ENCODE data around the gene SMAD7. TPM values are rescaled to one million over a fixed set of nuclear protein-coding genes. Genes with fewer than 3 reads are reported as not detected.

The SMAD7 gene
- total RNA-seq, 1 experiment from 2014 or later: 12.0 TPM

DNA sequence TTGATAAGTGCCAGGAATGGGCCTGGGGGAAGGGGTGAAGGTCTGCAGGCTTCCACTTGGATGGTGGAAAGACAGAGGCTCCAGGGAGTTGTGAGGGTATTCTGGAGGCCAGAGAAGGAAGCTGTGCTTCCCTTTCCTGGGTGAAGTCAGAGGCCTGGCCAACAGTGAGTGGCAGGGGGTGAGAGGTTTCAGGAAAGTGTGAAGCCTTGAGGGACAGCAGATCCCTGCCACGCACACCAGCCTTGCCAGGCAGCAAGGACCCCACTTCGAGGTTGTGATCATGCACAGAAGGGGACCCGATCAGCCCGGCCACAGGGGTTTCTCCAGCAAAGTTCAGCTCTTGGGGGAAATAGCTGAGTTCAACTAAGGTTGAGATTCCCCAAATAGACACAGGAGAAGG, 66.5 kb downstream of the SMAD7 start:
- Histone ChIP-seq H3K27me3 (replicated peaks; ENCODE audit: insufficient read depth, low read depth, low read length, poor library complexity) (no peaks in the 10 kb centered on the region), H3K27ac (ENCODE audit: low read depth, low read length, poor library complexity, severe bottlenecking) (no peak overlapping the region), H3K4me3 (ENCODE audit: low read depth, low read length, poor library complexity, severe bottlenecking) (no peak overlapping the region), H3K4me1 (ENCODE audit: insufficient read depth, low read length, poor library complexity, severe bottlenecking) (no peaks in the 10 kb centered on the region), H3K9me3 (ENCODE audit: low read depth, low read length, poor library complexity, severe bottlenecking) (no peaks in the 10 kb centered on the region), H3K36me3 (ENCODE audit: insufficient read depth, low read length, poor library complexity, severe bottlenecking) (no peaks in the 10 kb centered on the region)
- TF ChIP-seq EZH2 (IDR thresholded peaks at IDR 0.05; ENCODE audit: borderline replicate concordance, low read depth, low read length, poor library complexity, severe bottlenecking): no peak
- TF ChIP-seq, protein P1, sequence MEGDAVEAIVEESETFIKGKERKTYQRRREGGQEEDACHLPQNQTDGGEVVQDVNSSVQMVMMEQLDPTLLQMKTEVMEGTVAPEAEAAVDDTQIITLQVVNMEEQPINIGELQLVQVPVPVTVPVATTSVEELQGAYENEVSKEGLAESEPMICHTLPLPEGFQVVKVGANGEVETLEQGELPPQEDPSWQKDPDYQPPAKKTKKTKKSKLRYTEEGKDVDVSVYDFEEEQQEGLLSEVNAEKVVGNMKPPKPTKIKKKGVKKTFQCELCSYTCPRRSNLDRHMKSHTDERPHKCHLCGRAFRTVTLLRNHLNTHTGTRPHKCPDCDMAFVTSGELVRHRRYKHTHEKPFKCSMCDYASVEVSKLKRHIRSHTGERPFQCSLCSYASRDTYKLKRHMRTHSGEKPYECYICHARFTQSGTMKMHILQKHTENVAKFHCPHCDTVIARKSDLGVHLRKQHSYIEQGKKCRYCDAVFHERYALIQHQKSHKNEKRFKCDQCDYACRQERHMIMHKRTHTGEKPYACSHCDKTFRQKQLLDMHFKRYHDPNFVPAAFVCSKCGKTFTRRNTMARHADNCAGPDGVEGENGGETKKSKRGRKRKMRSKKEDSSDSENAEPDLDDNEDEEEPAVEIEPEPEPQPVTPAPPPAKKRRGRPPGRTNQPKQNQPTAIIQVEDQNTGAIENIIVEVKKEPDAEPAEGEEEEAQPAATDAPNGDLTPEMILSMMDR (conservative IDR thresholded peaks at IDR 0.05; ENCODE audit: low read depth, low read length): no peak
- ChIA-PET CTCF (no interaction called here), POLR2A (ENCODE audit: low non-redundant PET) (no interaction called here)
- DNase-seq (ENCODE audit: low spot score): no peak
- intact Hi-C loops (cut with micrococcal nuclease; ENCODE audit: unreplicated experiment): no loop called here
- BruUV-seq (replicated peaks): no TSS peak

DNA sequence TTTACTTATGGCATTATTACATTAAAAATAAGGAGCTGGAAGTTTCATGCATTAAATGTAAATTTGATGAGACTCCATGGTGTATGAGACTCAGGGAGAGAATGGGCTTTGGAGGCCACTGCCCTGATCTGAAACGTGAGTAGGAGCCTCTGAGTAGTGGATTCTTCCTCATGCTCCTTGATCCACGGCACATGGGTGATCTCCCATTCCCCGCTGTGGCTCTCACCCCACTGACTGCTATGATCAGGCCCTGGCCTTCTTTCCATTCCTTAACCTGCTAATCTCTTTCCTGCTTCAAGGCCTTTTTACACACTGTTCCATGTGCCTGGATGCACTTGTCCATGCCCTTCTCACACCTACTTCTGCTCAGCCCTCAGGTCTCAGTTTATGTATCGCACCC, 68.4 kb downstream of the SMAD7 start:
- Histone ChIP-seq H3K27ac (ENCODE audit: low read depth, low read length, poor library complexity, severe bottlenecking) (no peak overlapping the region), H3K4me1 (ENCODE audit: insufficient read depth, low read length, poor library complexity, severe bottlenecking) (no peaks in the 10 kb centered on the region), H3K9me3 (ENCODE audit: low read depth, low read length, poor library complexity, severe bottlenecking) (no peaks in the 10 kb centered on the region), H3K36me3 (ENCODE audit: insufficient read depth, low read length, poor library complexity, severe bottlenecking) (no peaks in the 10 kb centered on the region), H3K27me3 (replicated peaks; ENCODE audit: insufficient read depth, low read depth, low read length, poor library complexity) (no peaks in the 10 kb centered on the region), H3K4me3 (ENCODE audit: low read depth, low read length, poor library complexity, severe bottlenecking) (no peak overlapping the region)
- CTCF ChIA-PET: no interaction called here
- intact Hi-C loops (cut with micrococcal nuclease; ENCODE audit: unreplicated experiment): no loop called here
- DNase-seq (ENCODE audit: low spot score): no peak
- POLR2A ChIA-PET (ENCODE audit: low non-redundant PET): no interaction called here
- no peak for TF ChIP-seq EZH2 (IDR thresholded peaks at IDR 0.05; ENCODE audit: borderline replicate concordance, low read depth, low read length, poor library complexity, severe bottlenecking)
- TF ChIP-seq, protein P1 (conservative IDR thresholded peaks at IDR 0.05; ENCODE audit: low read depth, low read length): no peak
- no TSS peak for BruUV-seq (replicated peaks)

DNA sequence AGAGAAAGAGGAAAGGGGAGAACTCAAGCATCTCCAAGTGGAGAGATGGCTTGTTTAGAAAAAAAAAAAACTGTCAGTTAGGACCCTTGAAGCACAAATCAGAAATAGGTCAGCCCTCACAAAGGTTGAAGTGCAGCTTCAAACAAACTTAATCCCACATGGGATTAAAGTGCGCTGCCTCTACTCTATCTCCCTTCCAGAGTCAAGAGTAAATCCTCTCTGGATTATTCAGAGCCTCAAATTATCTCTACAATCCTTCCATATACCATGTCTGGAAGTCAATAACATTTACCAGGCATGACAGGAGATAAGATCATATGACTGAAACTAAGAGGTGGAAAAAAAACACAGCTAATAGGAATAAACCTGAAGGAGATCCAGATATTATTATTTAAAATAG, 69.8 kb downstream of the SMAD7 start:
- no peak overlapping the region for H3K27ac ChIP-seq (ENCODE audit: low read depth, low read length, poor library complexity, severe bottlenecking)
- DNase-seq (ENCODE audit: low spot score): no peak
- no peaks in the 10 kb centered on the region for H3K4me1 ChIP-seq (ENCODE audit: insufficient read depth, low read length, poor library complexity, severe bottlenecking)
- no peaks in the 10 kb centered on the region for H3K9me3 ChIP-seq (ENCODE audit: low read depth, low read length, poor library complexity, severe bottlenecking)
- CTCF ChIA-PET: no interaction called here
- H3K36me3 ChIP-seq (ENCODE audit: insufficient read depth, low read length, poor library complexity, severe bottlenecking): no peaks in the 10 kb centered on the region
- H3K27me3 ChIP-seq (replicated peaks; ENCODE audit: insufficient read depth, low read depth, low read length, poor library complexity): no peaks in the 10 kb centered on the region
- H3K4me3 ChIP-seq (ENCODE audit: low read depth, low read length, poor library complexity, severe bottlenecking): no peak overlapping the region
- intact Hi-C loops (cut with micrococcal nuclease; ENCODE audit: unreplicated experiment): no loop called here
- POLR2A ChIA-PET (ENCODE audit: low non-redundant PET): no interaction called here
- TF ChIP-seq EZH2 (IDR thresholded peaks at IDR 0.05; ENCODE audit: borderline replicate concordance, low read depth, low read length, poor library complexity, severe bottlenecking): no peak
- TF ChIP-seq, protein P1 (conservative IDR thresholded peaks at IDR 0.05; ENCODE audit: low read depth, low read length): no peak
- BruUV-seq (replicated peaks): no TSS peak

Data from A673 (cell line).